ENCODE results near the gene CADM2. TPM values are rescaled to one million over a fixed set of nuclear protein-coding genes. Genes with fewer than 3 reads are reported as not detected.

The CADM2 gene
- total and polyA plus RNA-seq, 2 donors from 2014 or later = 0.06 to 0.25 TPM

DNA sequence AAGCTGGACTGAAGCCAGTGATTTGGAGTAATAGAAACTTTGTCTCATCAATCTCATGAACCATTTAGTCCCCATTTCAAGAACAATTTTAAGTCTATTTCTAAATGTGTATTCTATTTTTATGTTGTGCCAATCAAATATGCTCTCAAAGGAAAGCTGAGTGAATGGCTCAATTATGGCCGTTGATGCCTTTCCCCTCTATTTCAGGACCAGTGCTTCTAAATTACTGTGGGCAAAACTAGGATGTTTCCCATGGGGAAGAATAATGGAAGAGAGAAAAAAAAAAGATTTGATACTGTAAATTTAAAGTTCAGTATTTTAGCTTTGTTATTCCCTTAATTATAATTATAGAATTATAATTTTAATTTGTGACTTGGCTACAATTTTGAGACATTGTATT lies 110.1 kb downstream of the CADM2 start:
- Histone ChIP-seq H3K27ac (ENCODE audit: low read depth in 2 of 2, low read length in 2 of 2) (no peak overlapping the region), H3K4me3 (ENCODE audit: low read length in 3 of 3) (no peak overlapping the region), H3K9me3 (ENCODE audit: control insufficient read depth in 2 of 3, insufficient read depth in 1 of 3, low read length in 3 of 3) (no peaks in the 10 kb centered on the region), H3K9ac (ENCODE audit: low read length in 3 of 3) (no peak overlapping the region), H3K27me3 (ENCODE audit: control insufficient read depth, insufficient read depth, low read length) (no peaks in the 10 kb centered on the region), H3K36me3 (ENCODE audit: control insufficient read depth in 2 of 3, insufficient read depth in 3 of 3, low read length in 3 of 3) (no peaks in the 10 kb centered on the region), H3K4me1 (ENCODE audit: control insufficient read depth in 2 of 3, insufficient read depth in 2 of 3, low read depth in 1 of 3, low read length in 3 of 3) (no peaks in the 10 kb centered on the region)
- DNase-seq (no peak), FAIRE-seq (no peak)
- intact Hi-C loops (cut with DNase I) = no loop called here
- TF ChIP-seq CTCF (IDR thresholded peaks at IDR 0.05; ENCODE audit: borderline replicate concordance, extremely low read depth, insufficient read depth) = no peak

GRCh38 chr3:85074003-85074402 lies 115.2 kb downstream of the CADM2 start:
- Histone ChIP-seq H3K4me1 (ENCODE audit: control insufficient read depth in 2 of 3, insufficient read depth in 2 of 3, low read depth in 1 of 3, low read length in 3 of 3) (no peaks in the 10 kb centered on the region), H3K27ac (ENCODE audit: low read depth in 2 of 2, low read length in 2 of 2) (no peak overlapping the region), H3K9me3 (ENCODE audit: control insufficient read depth in 2 of 3, insufficient read depth in 1 of 3, low read length in 3 of 3) (no peaks in the 10 kb centered on the region), H3K9ac (ENCODE audit: low read length in 3 of 3) (no peak overlapping the region), H3K4me3 (ENCODE audit: low read length in 3 of 3) (no peak overlapping the region), H3K27me3 (ENCODE audit: control insufficient read depth, insufficient read depth, low read length) (no peaks in the 10 kb centered on the region), H3K36me3 (ENCODE audit: control insufficient read depth in 2 of 3, insufficient read depth in 3 of 3, low read length in 3 of 3) (no peaks in the 10 kb centered on the region)
- no peak for DNase-seq
- no peak for TF ChIP-seq CTCF (IDR thresholded peaks at IDR 0.05; ENCODE audit: borderline replicate concordance, extremely low read depth, insufficient read depth)
- FAIRE-seq = no peak
- intact Hi-C loops (cut with DNase I) = no loop called here

- H3K4me3 ChIP-seq (ENCODE audit: low read length in 3 of 3) = no peak overlapping the region
- TF ChIP-seq CTCF (IDR thresholded peaks at IDR 0.05; ENCODE audit: borderline replicate concordance, extremely low read depth, insufficient read depth) = no peak
- FAIRE-seq = no peak
Measured at GRCh38 chr3:85075663-85076062, 116.9 kb downstream of the CADM2 start.

GRCh38 chr3:85077018-85077417 lies 118.2 kb downstream of the CADM2 start:
- H3K27me3 ChIP-seq (ENCODE audit: control insufficient read depth, insufficient read depth, low read length) = no peaks in the 10 kb centered on the region
- FAIRE-seq = no peak
- H3K4me3 ChIP-seq (ENCODE audit: low read length in 3 of 3) = no peak overlapping the region
- no peaks in the 10 kb centered on the region for H3K9me3 ChIP-seq (ENCODE audit: control insufficient read depth in 2 of 3, insufficient read depth in 1 of 3, low read length in 3 of 3)
- DNase-seq = no peak
- TF ChIP-seq CTCF (IDR thresholded peaks at IDR 0.05; ENCODE audit: borderline replicate concordance, extremely low read depth, insufficient read depth) = no peak
- H3K36me3 ChIP-seq (ENCODE audit: control insufficient read depth in 2 of 3, insufficient read depth in 3 of 3, low read length in 3 of 3) = no peaks in the 10 kb centered on the region
- intact Hi-C loops (cut with DNase I) = no loop called here
- H3K4me1 ChIP-seq (ENCODE audit: control insufficient read depth in 2 of 3, insufficient read depth in 2 of 3, low read depth in 1 of 3, low read length in 3 of 3) = no peaks in the 10 kb centered on the region
- H3K9ac ChIP-seq (ENCODE audit: low read length in 3 of 3) = no peak overlapping the region
- H3K27ac ChIP-seq (ENCODE audit: low read depth in 2 of 2, low read length in 2 of 2) = no peak overlapping the region

More at GRCh38 chr3:85075663-85076062, 116.9 kb downstream of the CADM2 start:
- Histone ChIP-seq H3K9me3 (ENCODE audit: control insufficient read depth in 2 of 3, insufficient read depth in 1 of 3, low read length in 3 of 3) (no peaks in the 10 kb centered on the region), H3K9ac (ENCODE audit: low read length in 3 of 3) (no peak overlapping the region), H3K27ac (ENCODE audit: low read depth in 2 of 2, low read length in 2 of 2) (no peak overlapping the region), H3K27me3 (ENCODE audit: control insufficient read depth, insufficient read depth, low read length) (no peaks in the 10 kb centered on the region), H3K4me1 (ENCODE audit: control insufficient read depth in 2 of 3, insufficient read depth in 2 of 3, low read depth in 1 of 3, low read length in 3 of 3) (no peaks in the 10 kb centered on the region), H3K36me3 (ENCODE audit: control insufficient read depth in 2 of 3, insufficient read depth in 3 of 3, low read length in 3 of 3) (no peaks in the 10 kb centered on the region)
- no peak for DNase-seq
- intact Hi-C loops (cut with DNase I) = no loop called here

Data from kidney (tissue), 14 donors.